GM12878 (cell line): ENCODE results near the gene GYS2. TPM values are rescaled to one million over a fixed set of nuclear protein-coding genes. Genes with fewer than 3 reads are reported as not detected.

ENCODE experiments used
- ATAC-seq: fragments of 200-7000 bp; cut with Tn5 transposase; 3 replicates; pipeline ENCODE4 v1.9.1; 2020; ENCODE audit warnings: mild to moderate bottlenecking, moderate library complexity
- BruUV-seq: library from RNA; stranded (reverse); fragments of 400-500 nt; replicated peaks from 2 replicates; lab custom pipeline; 2021; lab: Mats Ljungman, UMichigan
- CTCF ChIA-PET: fragments of 300-600 bp; sonication (Branson Sonifier 250); formaldehyde crosslinking; extraction: SDS; loops from one replicate; lab custom pipeline; 2021; ENCODE audit warnings: inconsistent platforms; lab: Yijun Ruan, JAX
- POLR2A ChIA-PET: fragments of 350-600 bp; formaldehyde crosslinking; extraction: SDS; loops from one replicate; lab custom pipeline; 2021; ENCODE audit warnings: inconsistent platforms; lab: Charles Lee
- RAD21 ChIA-PET: fragments of 300-600 bp; sonication (Branson Sonifier 250); formaldehyde crosslinking; loops from one replicate; lab custom pipeline; 2023; ENCODE audit warnings: antibody characterized with exemption; ENCODE audit not compliant: unreplicated experiment; lab: Charles Lee
- SMC1A ChIA-PET: fragments of 300-600 bp; sonication (Branson Sonifier 250); formaldehyde crosslinking; loops from one replicate; lab custom pipeline; 2023; ENCODE audit not compliant: unreplicated experiment, uncharacterized antibody; lab: Charles Lee
- DNase-seq: peaks from one replicate; pipeline ENCODE4 v3.0.0-alpha.2; 2011; ENCODE audit warnings: low read depth, low spot score
- FAIRE-seq: peaks from 3 replicates; lab custom pipeline; 2011; peaks lifted over from hg19 to GRCh38; lab: Jason Lieb, UNC
- H2AFZ ChIP-seq: 2 replicates; pipeline ENCODE4 v1.6.0; 2011; ENCODE audit warnings: low read depth, low read length, control low read depth; ENCODE audit not compliant: control insufficient read depth
- H3K27ac ChIP-seq: 2 replicates; pipeline ENCODE4 v1.5.1; 2011; ENCODE audit warnings: control low read depth; ENCODE audit not compliant: control insufficient read depth, insufficient read depth
- H3K27me3 ChIP-seq, 2 experiments: replicated peaks in 1 of 2; 2 replicates each; pipeline versions ENCODE4 v1.6.0 to v1.6.1; 2011; ENCODE audit warnings: low read length in 1 of 2; ENCODE audit not compliant: control insufficient read depth in 2 of 2, insufficient read depth in 2 of 2
- H3K36me3 ChIP-seq, 2 experiments: 2 replicates each; pipeline ENCODE4 v1.5.1; 2011; ENCODE audit warnings: low read length in 1 of 2; ENCODE audit not compliant: control insufficient read depth in 2 of 2, insufficient read depth in 2 of 2
- H3K4me1 ChIP-seq: 2 replicates; pipeline ENCODE4 v1.6.1; 2011; ENCODE audit warnings: mild to moderate bottlenecking, low read length, moderate library complexity, mixed read lengths; ENCODE audit not compliant: control insufficient read depth, insufficient read depth
- H3K4me2 ChIP-seq: 2 replicates; pipeline ENCODE4 v1.6.0; 2011; ENCODE audit warnings: control low read depth; ENCODE audit not compliant: control insufficient read depth, insufficient read depth
- H3K4me3 ChIP-seq: fragments of 200-600 bp; sonication (generic); 2 replicates; pipeline ENCODE4 v1.5.1; 2016
- H3K79me2 ChIP-seq: 2 replicates; pipeline ENCODE4 v1.6.0; 2011; ENCODE audit warnings: low read length; ENCODE audit not compliant: control insufficient read depth, insufficient read depth
- H3K9ac ChIP-seq: 2 replicates; pipeline ENCODE4 v1.8.0; 2011; ENCODE audit warnings: low read length, control low read depth, mixed read lengths; ENCODE audit not compliant: control insufficient read depth, insufficient read depth
- H3K9me3 ChIP-seq: replicated peaks from 3 replicates; pipeline ENCODE4 v1.5.1; 2011; ENCODE audit warnings: mild to moderate bottlenecking, low read length; ENCODE audit not compliant: control insufficient read depth, insufficient read depth
- H4K20me1 ChIP-seq: 2 replicates; pipeline ENCODE4 v1.6.0; 2011; ENCODE audit not compliant: control insufficient read depth, insufficient read depth
- ATF2 ChIP-seq: IDR thresholded peaks from 2 replicates; pipeline ENCODE4 v1.6.1; 2012; ENCODE audit warnings: low read length, inconsistent platforms
- CHD2 ChIP-seq: IDR thresholded peaks from 2 replicates; pipeline ENCODE4 v1.6.1; 2011; ENCODE audit warnings: low read depth, low read length, improper control_type of control experiment, borderline replicate concordance
- ESRRA ChIP-seq: IDR thresholded peaks from 2 replicates; pipeline ENCODE4 v1.6.1; 2012; ENCODE audit warnings: mild to moderate bottlenecking, low read length, improper control_type of control experiment
- HDGF ChIP-seq: fragments of 450-650 bp; IDR thresholded peaks from 2 replicates; pipeline ENCODE4 v1.6.1; 2016; ENCODE audit warnings: antibody characterized with exemption
- IRF5 ChIP-seq: fragments of 450-650 bp; IDR thresholded peaks from 2 replicates; pipeline ENCODE4 v1.6.1; 2017; ENCODE audit warnings: borderline replicate concordance
- KLF5 ChIP-seq: fragments of 450-650 bp; IDR thresholded peaks from 2 replicates; pipeline ENCODE4 v1.6.1; 2014; ENCODE audit warnings: mild to moderate bottlenecking; ENCODE audit not compliant: partially characterized antibody
- LARP7 ChIP-seq: fragments of 450-650 bp; IDR thresholded peaks from 2 replicates; pipeline ENCODE4 v1.6.1; 2017; ENCODE audit warnings: mild to moderate bottlenecking
- RAD51 ChIP-seq: fragments of 450-650 bp; IDR thresholded peaks from 2 replicates; pipeline ENCODE4 v1.6.1; 2016; ENCODE audit warnings: moderate library complexity, mild to moderate bottlenecking, inconsistent platforms
- RBBP5 ChIP-seq: fragments of 200-600 bp; sonication (generic); conservative IDR thresholded peaks from 2 replicates; pipeline ENCODE4 v1.6.1; 2016
- RCOR1 ChIP-seq: conservative IDR thresholded peaks from 2 replicates; pipeline ENCODE4 v1.6.1; 2012; ENCODE audit warnings: low read depth, low read length, improper control_type of control experiment
- RFX5 ChIP-seq: IDR thresholded peaks from 2 replicates; pipeline ENCODE4 v1.6.1; 2011; ENCODE audit warnings: low read depth, low read length, improper control_type of control experiment
- SPI1 ChIP-seq: IDR thresholded peaks from 2 replicates; pipeline ENCODE4 v1.6.1; 2011; ENCODE audit warnings: low read depth, mild to moderate bottlenecking, low read length, moderate library complexity, borderline replicate concordance; ENCODE audit not compliant: insufficient read depth
- STAT3 ChIP-seq: IDR thresholded peaks from 2 replicates; pipeline ENCODE4 v1.6.1; 2011; ENCODE audit warnings: low read depth, low read length, improper control_type of control experiment
- ZBED1 ChIP-seq: IDR thresholded peaks from 2 replicates; pipeline ENCODE4 v1.6.1; 2016; ENCODE audit warnings: borderline replicate concordance
- ZZZ3 ChIP-seq: IDR thresholded peaks from 2 replicates; pipeline ENCODE4 v1.6.1; 2011; ENCODE audit warnings: low read depth; ENCODE audit not compliant: control insufficient read depth, insufficient read length
- WGBS: methylation state at CpG from one replicate; pipeline ENCODE4 v1.1.6; 2016; ENCODE audit warnings: low lambda C conversion rate; ENCODE audit not compliant: insufficient replicate concordance, insufficient coverage; ENCODE audit errors: missing lambda C conversion rate; 5-methylcytosine and 5-hydroxymethylcytosine counted together
- in situ Hi-C: fragments of 300-500 bp; cut with MboI; formaldehyde crosslinking; loops from 9 replicates; pipeline ENCODE4 v1.14.3; 2018; ENCODE audit warnings: mixed read lengths
- intact Hi-C: fragments of 100-400 bp; cut with micrococcal nuclease; formaldehyde crosslinking; loops from one replicate; pipeline ENCODE4 v1.14.2; 2022; ENCODE audit not compliant: unreplicated experiment
- polyA plus RNA-seq, 11 experiments: library from polyadenylated mRNA; depleted of rRNA in 4 of 11; unstranded in 6 of 11; stranded (reverse) in 5 of 11; fragments of >200 nt; fragmentation: Nextera tagmentation in 4 of 11; fragmentation: Illumina TruSeq in 1 of 11; extraction: Ambion mirVana in 4 of 11; extraction: Trizol in 1 of 11; gene quantifications; 1 replicate in 1 of 11; 2 replicates in 10 of 11; pipeline versions ENCODE4 v1.2.1 to v1.2.3, GENCODE V29; 2011 to 2016; ENCODE audit warnings: inconsistent platforms in 2 of 11, missing spikeins in 2 of 11, low read depth in 1 of 11
- total RNA-seq, 4 experiments: library from RNA; depleted of rRNA in 3 of 4; stranded (reverse); fragments of >200 nt in 3 of 4; fragmentation: Illumina TruSeq in 1 of 4; extraction: Trizol in 1 of 4; gene quantifications; 2 replicates each; pipeline versions ENCODE4 v1.2.1 to v1.2.3, GENCODE V29; 2013 to 2021

Gene GYS2
- total and polyA plus RNA-seq, 10 of the 15 experiments (the other 5 are each of a cell fraction or from before 2014, with no cell fraction given): not detected

GRCh38 chr12:21547437-21547836 lies 57.2 kb downstream of the GYS2 start:
- ChIA-PET RAD21 (no interaction called here), SMC1A (no interaction called here), CTCF (no interaction called here), POLR2A (no interaction called here)
- Histone ChIP-seq H4K20me1 (no peaks in the 10 kb centered on the region), H3K9ac (no peak overlapping the region), H3K4me1 (no peaks in the 10 kb centered on the region), H3K9me3 (no peaks in the 10 kb centered on the region), H3K79me2 (no peaks in the 10 kb centered on the region), H3K27me3 (no peaks in the 10 kb centered on the region), H3K4me2 (no peak overlapping the region), H3K36me3 (no peaks in the 10 kb centered on the region), H2AFZ (no peak overlapping the region), H3K4me3 (no peak overlapping the region), H3K27ac (no peak overlapping the region)
- intact Hi-C loops (no loop called here), in situ Hi-C loops (no loop called here)
- TF ChIP-seq RCOR1 (no peak), RBBP5 (no peak), HDGF (no peak), KLF5 (no peak)
- WGBS: 17% methylated on average over 1 of the region's 1 CpG
- no peak for FAIRE-seq
- no peak for ATAC-seq
- no peak for DNase-seq
- no TSS peak for BruUV-seq

GRCh38 chr12:21546716-21547115 lies 57.9 kb downstream of the GYS2 start:
- H2AFZ ChIP-seq: no peak overlapping the region
- DNase-seq (no peak), FAIRE-seq (no peak), ATAC-seq (no peak)
- ChIA-PET POLR2A (no interaction called here), CTCF (no interaction called here), RAD21 (no interaction called here), SMC1A (no interaction called here)
- no peaks in the 10 kb centered on the region for H4K20me1 ChIP-seq
- H3K9me3 ChIP-seq: no peaks in the 10 kb centered on the region
- WGBS: 0% methylated on average over 1 of the region's 1 CpG
- H3K9ac ChIP-seq: no peak overlapping the region
- no peaks in the 10 kb centered on the region for H3K27me3 ChIP-seq
- no peak overlapping the region for H3K27ac ChIP-seq
- no TSS peak for BruUV-seq
- intact Hi-C loops (no loop called here), in situ Hi-C loops (no loop called here)
- no peaks in the 10 kb centered on the region for H3K4me1 ChIP-seq
- no peak overlapping the region for H3K4me2 ChIP-seq
- no peaks in the 10 kb centered on the region for H3K36me3 ChIP-seq
- H3K4me3 ChIP-seq: no peak overlapping the region
- H3K79me2 ChIP-seq: no peaks in the 10 kb centered on the region
- TF ChIP-seq LARP7 (no peak), CHD2 (no peak), SPI1 (no peak), STAT3 (no peak), ZZZ3 (no peak), RFX5 (no peak), ESRRA (no peak), ATF2 (no peak), ZBED1 (no peak), RAD51 (no peak), IRF5 (no peak)
